ENCODE data around the gene ABT1.

The ABT1 gene

DNA sequence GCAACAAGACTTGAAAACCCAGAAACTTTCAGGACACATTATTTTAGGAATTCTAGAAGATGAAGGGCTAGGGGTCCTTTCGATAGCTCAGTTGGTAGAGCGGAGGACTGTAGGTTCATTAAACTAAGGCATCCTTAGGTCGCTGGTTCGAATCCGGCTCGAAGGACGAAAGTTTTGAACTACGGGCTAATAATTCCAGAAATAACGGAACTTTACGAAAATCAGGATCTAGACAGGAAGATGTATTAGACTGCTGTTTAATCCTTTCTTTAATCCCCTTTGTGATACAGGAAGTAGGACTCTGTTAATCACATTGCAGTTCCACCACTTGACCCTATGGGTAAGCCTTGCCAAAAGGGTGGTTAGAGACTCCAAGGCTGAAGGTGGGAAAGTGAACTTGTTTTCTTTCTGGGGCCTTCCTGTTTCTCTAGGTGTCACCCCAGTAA lies 21.2 kb upstream of the ABT1 start:
- DNase-seq, result no peak

DNA sequence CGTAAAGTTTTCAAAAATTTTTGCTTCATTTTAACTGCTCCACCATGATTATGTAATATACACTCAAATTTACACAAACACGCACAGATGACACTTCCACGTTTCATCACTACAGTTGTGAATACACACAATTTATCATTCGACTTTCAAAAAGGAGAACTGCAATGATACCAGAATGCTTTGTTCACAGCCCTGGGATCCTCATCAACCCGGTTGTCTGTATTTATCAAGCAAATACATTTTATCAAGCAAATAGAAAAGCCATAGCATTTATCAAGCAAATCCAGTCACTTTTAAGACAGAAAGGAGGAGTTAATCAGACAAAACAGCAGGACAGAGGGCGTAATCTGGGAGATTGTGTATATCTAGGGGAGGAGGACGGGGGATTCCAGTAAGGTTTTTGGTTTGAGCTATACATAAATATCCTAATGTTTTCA lies 20.3 kb upstream of the ABT1 start:
- no peak for DNase-seq

DNA sequence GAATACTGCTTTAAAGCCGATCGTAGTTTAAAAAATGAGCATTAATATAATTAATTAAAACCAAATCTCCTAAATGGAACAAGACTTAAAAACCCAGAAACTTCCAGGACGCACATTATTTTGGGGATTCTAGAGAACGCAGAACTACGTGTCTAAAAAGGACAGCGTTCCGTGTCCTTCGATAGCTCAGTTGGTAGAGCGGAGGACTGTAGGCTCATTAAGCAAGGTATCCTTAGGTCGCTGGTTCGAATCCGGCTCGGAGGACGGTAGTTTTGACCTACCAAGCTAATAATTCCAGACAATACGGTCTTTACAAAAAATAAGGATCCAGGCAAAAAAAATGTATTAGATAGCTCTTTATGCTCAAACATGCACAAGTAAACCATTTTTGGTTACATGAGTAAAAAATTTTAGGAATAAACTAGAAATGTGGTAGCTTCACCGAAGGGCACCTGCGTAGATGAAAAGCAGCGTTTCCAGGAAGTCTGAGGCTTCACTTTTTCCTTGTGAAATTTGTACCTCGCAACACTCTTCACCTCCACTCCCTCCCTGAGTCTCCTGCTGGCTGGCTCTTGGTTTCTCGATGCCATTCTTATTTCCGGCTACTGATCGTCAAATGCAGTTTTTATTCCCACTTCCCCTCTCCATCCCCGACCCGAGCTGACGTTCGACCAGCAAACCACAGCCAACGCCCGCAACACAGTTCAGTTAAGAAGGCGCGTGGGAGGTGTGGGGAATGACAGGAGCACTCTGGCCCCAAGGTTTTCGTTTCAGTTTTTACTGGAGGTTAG lies 19.6 kb upstream of the ABT1 start:
- peak; percentile 79 to 86 for DNase-seq

DNA sequence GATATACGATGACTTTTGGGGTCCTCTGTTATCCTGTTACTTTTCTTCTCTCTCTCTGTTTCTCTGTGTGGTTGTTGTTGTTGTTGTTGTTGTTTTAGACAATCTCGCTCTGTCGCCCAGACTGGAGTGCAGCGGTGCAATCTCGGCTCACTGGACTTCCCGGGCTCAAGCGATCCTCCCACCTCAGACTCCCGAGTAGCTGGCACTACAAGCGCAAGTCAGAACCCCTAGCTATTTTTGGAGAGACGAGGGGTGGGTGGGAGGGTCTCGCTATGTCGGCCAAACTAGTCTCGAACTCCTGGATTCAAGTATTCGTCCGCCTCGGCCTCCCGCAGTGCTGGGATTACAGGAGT lies 19.1 kb upstream of the ABT1 start:
- DNase-seq, result no peak

DNA sequence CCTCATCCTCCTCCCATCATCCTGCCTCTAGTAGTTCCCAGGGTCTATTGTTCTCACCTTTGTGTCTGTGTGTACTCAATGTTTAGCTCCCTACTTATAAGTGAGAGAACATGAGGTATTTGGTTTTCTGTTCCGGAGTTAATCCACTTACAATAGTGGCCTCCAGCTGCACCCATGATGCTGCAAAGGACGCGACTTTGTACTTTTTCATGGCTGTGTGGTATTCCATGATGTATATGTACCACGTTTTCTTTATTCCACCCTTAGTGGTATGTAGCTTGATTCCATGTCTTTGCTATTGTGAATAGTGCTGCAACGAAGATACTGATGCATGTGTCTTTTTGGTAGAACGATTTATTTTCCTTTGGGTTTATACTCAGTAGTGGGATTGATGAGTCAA lies 18.5 kb upstream of the ABT1 start:
- no peak for DNase-seq

DNA sequence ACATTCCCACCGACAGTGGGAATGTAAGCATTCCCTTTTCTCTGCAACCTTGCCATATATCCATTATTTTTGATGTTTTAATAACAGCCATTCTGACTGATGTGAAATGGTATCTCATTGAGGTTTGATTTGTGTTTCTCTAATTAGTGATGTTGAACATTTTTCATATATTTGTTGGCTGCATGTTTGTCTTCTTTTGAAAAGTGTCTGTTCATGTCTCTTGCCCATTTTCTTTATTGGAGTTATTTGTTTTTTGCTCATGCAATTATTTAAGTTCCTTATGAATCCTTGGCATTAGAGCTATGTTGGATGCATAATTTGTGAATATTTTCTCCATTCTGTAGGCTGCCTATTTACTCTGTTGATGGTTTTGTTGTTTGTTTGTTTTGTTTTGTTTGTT lies 18.0 kb upstream of the ABT1 start:
- DNase-seq, result no peak

DNA sequence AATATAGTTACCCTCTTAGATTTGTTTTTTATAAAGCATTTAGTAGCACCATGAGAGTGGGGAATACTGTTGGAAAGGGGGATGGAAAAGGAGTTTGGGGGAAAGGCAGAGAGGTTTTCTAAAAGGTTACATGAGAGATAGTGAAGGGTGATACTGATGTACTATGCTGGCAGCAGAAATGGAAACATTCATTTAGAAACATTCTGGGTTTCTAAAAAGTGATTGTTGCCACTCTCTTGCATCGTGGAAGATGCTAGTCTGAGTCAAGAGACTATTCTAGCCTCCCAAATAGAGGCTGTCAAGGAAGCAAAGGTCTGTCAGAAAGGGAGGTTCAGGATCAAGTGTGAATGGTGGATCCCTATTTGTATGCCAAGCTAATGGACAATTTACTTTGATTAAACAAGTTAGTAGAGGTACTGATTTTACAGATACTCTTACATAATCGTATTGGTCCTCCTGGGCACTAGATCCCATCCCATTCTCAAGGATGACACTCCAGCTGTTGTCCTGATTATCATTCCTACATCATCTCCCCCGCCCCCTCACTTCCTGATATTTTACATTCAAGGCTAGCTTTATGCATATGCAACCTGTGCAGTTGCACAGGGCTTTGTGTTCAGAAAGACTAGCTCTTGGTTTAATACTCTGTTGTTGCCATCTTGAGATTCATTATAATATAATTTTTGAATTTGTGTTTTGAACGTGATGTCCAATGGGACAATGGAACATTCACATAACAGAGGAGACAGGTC lies 15.4 kb upstream of the ABT1 start:
- DNase-seq, result no peak

DNA sequence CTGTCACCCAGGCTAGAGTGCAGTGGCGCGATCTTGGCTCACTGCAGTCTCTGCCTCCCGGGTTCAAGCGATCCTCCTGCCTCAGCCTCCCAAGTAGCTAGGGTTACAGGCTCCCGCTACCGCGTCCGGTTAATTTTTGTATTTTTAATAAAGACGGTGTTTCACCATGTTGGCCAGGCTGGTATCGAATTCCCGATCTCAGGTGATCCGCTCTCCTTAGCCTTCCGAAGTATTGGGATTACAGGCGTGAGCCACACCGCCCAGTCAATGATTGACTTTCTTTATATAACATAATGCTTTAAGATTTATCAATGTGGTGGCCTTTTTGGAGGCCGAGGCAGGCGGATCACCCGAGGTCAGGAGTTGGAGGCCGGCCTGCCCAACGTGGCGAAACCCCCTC lies 7.8 kb upstream of the ABT1 start:
- no peak for DNase-seq

DNA sequence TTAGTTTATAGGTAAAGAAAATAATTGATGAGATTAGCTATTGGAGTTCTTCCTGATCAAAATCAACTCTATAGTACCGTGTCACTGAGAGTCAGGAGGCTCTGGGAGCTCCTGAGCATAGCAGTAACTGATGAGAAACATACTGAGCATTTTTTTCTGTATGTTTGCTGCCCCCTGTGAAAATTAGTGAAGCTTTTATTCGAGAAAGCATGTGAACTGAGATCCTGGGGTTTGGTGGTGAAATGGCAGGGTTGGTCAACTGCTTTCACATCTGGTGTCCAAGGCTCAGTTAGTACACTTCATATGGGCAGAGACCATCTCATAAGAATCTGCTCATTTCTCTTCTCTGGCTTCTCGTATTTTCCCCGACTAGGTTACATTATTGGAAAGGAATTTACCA lies 4.1 kb upstream of the ABT1 start:
- no peak for DNase-seq

DNA sequence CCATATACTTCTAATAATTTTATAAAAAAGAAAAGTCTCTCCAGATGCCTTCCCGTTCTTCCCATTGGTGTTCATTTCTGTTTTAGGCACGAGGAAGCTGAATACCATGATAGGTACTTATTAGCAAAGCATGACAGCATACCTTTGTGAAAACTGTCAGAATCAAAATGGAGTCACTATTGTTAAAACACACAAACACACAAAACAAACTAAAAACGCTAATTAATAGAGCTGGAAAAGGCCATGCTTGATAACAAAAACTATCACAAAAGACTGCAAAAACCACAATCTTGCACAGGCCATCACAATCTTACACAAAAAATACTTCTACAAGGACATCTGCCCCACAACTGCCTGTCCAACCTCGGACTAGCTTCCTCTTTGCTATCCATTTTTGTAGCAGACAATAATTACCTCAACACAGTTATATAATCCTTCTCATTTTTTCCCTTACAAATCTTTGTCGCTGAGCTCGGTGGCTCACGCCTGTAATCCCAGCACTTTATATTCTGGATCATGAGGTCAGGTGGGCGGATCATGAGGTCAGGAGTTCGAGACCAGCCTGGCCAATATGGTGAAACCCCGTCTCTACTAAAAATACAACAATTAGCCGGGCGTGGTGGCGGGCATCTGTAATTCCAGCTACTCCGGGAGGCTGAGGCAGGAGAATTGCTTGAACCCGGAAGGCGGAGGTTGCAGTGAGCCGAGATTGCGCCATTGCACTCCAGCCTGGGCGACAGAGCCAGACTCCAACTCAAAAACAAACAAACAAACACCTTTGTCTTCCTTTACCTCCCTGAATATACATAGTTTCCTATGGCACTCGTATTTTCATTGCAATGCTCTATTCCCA lies 3.2 kb upstream of the ABT1 start:
- DNase-seq, result no peak

DNA sequence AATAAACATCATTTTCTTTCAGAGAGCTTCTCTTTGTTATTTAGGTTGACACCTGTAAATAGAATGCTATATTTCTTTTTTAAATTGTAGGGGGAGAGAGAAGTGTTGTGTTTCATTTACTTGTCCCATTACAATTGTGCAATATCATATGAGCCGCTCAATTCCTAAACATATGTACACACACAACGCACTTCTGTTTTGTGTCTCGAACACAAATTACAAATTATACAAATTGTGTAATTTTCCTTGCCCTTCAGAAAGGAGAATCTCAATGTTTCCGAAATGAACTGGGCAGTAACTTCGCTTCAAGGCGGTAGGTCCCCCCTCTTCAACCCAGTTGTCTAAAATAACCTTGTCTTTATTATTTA lies 2.6 kb upstream of the ABT1 start:
- DNase-seq, result no peak

DNA sequence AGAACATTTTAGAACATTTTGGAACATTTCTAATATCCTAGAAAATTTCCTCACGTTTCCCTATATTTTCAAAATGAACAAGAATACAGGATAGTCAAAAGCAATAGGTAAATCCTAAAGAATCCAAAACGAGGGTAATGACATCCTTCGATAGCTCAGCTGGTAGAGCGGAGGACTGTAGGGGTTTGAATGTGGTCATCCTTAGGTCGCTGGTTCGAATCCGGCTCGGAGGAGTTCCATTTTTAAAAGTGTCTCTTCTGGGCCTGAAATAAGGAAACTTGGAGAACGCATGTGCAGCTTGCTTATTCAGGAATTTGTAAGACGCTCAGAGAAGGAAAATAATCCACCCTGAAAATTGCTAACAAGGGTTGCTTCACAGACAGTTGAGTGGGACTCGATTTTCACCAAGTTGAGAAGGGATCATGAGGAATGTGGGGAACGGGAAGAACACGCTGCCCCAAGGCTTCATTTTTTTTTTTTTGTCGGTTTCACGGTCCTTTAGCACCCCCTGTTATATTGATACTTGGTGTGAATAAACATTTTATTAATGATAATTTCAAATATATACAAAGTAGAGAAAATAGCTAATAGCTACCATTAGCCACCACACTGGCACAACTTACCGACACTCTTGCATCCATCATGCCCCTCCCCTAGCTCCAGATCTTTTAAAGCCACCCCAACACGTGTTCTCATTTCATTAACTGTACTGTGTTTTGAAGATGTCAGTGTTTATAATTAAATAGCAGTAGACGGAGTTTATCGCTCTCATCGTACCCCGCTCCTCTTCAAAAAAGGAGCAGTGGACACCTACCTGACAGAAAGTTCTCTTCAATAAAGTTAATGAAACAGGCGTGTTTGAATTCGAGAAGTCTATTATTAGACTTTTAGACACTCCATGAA lies 1.8 kb upstream of the ABT1 start:
- DNase-seq, result peak; percentile 57 to 73

DNA sequence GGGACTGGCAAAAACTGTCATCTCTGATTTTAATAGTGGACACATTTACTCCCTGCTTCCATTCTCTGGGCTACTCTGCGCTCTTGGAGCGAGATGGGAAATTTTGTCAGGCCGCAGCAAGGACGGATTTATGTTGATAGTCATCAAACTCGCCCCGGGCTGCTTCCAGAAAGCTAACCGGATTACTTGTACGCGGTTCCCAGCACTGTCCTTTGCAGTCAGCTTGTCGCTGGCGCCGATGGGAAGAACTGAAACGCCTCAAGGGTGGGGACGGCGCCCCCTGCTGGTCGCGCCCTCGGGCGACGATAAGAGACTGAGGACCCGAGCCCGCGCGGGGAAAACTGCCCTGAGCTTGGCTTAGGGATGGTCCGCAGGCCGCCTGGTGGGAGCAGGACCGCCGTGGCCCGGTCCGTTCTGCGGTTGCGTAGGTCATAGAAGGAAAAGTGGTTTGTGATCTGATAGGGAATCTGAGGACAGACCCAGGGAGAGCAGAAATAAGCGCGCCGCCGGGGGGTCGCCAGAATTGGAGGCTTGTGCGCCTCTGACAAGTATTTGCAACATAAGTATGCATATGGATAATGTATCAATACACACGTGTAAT lies 984 bp upstream of the ABT1 start:
- DNase-seq, result peak; percentile 91 to 92

DNA sequence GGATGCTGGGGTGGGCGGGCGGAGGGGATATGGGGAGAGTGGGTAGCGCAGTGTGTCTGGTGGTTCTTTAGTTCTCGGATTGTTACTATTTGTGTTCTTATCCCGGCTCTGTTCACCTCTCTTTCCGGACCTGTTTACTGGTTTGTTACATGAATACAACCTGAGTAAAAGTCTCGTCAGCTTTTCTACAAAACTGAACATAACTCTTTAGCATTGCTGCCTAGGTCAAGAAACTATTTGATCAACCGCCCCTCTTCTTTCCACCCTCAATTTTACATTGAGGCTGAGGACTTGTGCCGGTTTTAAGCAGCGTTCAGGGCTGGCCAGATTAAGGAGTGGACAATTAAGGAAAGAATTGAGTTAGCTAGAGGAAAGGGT lies 625 bp downstream of the ABT1 start:
- no peak for DNase-seq

DNA sequence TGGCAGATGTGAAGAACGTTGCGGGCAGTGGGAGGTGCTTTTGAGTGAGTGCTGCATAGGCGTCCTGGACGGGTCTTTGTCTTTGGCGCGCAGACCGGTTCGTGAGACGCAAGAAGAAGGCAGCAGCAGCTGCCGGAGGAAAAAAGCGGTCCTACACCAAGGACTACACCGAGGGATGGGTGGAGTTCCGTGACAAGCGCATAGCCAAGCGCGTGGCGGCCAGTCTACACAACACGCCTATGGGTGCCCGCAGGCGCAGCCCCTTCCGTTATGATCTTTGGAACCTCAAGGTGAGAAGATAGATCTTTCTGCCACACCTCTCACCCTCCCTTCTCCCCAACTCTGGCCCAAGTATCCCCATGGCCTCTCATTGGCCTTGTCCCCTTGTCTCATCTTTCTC lies 1.1 kb downstream of the ABT1 start:
- no peak for DNase-seq

DNA sequence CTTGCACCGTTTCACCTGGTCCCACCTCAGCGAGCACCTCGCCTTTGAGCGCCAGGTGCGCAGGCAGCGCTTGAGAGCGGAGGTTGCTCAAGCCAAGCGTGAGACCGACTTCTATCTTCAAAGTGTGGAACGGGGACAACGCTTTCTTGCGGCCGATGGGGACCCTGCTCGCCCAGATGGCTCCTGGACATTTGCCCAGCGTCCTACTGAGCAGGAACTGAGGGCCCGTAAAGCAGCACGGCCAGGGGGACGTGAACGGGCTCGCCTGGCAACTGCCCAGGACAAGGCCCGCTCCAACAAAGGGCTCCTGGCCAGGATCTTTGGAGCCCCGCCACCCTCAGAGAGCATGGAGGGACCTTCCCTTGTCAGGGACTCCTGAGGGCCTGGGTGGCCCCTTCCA lies 1.5 kb downstream of the ABT1 start:
- DNase-seq, result no peak

DNA sequence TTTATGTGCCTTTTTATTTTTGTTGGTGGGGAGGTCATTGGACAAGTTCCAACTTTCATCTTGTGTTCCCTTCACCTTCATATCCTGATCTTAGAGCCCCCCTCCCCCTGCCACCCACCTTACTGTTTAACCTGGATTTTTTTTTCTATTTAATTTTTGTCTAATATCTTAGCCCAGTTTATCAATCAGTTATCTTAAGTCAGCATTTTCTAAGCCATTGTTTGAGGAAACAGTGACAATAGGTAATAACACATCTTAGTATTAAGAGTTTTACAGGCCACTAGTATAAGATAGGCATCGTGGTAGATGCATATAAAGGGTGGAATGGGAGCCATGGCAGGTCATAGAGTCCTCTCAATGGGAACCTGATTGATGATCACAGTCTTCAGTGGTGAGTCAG lies 2.4 kb downstream of the ABT1 start:
- DNase-seq, result no peak

DNA sequence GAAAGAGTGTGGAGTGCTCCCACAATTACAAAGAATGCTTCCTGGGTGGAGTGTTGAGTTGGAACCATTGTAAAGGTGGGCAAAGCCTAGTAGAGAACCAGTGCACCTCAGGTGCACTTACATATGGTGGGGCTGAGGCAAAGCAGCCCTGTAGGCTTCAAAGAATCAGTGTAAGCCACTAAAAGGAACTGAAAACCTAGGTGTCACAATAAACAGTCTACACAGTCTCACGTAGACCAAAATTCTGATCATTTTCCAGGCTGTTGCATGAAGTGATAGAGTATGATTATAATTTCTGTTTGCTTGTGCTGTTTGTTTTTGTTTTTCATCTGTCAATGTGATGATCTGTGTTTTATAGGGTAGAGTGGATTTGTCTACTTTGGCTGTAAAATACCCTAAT lies 2.8 kb downstream of the ABT1 start:
- no peak for DNase-seq

DNA sequence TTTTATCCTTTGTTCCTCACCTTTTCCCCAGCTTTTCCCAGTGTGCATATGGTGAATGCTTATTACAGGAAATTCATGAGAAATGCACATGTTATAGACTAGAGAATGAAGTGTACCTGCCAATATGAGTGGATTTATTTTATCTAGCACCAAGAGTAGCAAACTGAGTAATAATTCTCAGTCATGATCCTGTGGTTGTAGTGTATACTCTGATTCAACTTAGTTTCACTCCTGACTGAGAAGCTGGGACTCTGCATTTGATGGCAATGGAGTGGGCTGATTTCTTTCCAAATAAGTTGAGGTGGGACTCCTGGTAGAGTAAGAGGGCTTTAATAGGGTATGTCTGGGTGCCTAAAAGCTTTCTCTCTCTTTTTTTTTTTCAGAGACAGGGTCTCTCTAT lies 4.0 kb downstream of the ABT1 start:
- DNase-seq, result no peak

DNA sequence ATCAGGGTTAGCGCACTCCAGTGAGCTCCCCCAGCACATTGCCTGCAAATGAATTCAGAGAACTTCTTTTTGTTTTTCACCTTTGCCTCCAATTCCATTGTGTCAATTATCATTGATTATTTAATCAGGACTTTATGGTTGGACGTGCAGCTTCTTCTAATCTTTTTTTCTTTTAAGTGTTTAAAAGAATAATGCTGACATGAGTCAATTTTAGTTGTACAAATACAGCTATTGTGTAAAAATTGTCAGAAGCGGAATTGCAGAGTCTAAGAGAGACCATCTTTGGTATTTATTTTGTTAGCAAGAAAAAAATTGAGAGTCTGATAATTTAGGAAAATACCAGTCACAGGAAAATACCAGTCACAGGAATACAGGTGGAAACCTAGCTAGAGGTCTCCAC lies 5.5 kb downstream of the ABT1 start:
- DNase-seq, result no peak

DNA sequence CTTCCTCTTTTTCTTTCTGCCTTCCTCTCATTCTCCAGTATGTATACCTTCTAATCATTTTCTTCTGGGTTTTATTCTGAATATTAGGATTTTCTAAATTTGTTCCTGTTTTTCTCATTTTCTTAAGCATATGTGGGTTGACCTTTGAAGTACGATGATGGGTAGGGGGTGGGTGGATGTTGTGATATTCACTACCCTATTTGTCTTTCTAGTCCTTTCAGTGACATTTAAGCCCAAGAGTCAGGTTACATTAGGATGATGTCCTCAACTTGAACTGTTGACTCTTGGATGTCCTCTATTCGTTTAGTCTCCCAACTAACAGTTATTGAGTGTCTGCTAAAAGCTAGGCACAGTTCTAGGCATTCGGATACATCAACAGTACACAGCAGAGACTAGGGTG lies 7.3 kb downstream of the ABT1 start:
- no peak for DNase-seq

DNA sequence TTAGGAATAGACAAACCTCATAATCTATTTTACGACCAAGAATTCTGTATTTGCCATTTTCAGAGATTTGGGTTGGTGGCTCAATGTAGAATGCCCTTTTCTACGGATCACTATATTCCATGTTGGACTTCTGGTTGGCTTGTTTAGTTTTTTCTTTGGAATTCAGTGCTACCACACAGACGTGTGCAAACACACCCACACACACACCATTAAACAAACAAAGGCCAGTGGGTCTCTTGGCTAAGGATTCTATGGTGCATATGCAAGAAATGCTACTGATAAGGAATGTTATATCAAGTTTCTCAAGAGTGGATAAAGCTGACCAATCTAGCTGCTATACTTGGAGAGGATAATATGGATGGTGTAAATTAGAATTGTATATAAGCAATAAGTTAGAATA lies 8.0 kb downstream of the ABT1 start:
- no peak for DNase-seq
